ENCODE results near the gene OSM. TPM values are rescaled to one million over a fixed set of nuclear protein-coding genes. Genes with fewer than 3 reads are reported as not detected.
"Not testable (repeated sequence)": the region's sequence is repeated elsewhere in the genome, so short reads cannot be mapped to it uniquely, and the experiment has no call there.

OSM gene
- total RNA-seq, 1 donor from 2014 or later, result 0.28 TPM

DNA sequence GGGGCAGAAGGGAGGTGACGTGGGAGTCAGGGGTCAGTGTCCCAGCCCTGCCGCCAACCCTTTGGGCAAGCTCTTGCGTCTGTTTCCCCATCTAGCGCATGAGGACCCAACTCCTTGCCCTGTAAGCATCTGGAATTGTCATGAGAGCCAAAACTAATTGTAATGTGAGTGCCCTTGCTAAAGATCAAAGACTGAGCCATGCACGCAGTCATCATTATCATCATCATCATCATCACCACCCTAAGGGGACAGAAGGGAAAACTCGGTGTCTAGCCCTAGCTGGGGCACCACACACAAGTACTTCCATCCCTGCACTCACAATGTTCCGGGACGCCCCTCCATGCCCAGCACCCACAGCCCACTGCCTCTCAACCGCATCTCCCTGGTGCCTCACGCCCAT lies 22.6 kb downstream of the OSM start:
- ATAC-seq, result no peak

DNA sequence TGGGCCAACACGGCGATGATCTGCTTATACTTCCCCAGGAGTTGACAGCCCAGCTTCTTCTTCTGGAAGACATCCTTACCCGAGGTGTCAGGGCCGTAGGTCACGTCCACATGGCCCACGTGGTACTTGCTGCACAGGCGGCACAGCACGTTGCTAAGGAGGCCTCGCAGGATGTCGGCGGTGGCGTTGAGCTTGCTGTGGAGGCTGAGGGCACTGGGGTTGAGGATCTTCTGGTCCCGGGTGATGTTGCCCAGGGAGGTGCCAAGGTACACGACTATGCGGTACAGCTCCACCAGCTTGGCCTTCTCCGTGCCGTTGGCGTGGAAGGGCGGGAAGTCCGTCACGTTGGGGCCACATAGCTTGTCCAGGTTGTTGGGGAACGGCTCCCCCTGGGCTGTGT lies 23.0 kb downstream of the OSM start:
- ATAC-seq, result no peak

DNA sequence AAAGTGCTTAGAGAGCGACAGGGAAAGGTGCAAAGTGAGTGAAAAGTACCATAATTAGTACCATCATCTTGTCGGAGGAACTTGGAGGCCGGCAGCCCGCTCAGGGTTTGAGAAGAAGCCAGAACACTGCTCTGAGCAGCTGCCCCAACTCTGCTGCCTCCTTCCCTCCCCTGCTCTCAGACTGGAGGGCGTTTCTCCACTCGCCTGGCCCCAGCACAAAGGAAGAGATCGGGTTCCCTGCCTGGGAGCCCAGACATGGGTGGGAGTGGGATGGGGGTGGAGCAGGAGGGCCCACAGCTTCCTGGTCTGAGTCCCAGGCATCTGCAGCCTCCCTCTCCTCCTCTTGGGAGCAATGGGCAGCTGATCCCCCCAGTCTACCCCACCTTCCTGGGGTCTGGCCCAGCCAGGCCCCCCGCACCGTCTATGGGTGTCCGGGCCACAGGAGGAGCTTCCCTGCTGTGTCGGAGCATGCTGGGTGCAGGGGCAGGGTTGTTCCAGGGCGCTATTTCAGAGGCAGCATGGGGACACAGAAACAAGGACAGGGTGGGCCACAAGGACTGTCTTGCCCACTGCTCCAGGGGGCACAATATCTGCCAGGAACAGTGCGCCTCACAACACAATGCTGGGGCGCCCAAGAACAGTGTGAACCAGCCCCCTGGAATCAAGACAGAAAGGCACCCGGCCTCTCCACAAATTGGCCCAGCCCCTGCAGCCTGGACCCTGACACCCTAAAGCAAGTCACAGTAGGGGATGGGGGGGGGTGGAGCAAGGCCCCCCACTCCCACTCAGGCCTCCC lies 24.9 kb downstream of the OSM start:
- no peak for ATAC-seq

DNA sequence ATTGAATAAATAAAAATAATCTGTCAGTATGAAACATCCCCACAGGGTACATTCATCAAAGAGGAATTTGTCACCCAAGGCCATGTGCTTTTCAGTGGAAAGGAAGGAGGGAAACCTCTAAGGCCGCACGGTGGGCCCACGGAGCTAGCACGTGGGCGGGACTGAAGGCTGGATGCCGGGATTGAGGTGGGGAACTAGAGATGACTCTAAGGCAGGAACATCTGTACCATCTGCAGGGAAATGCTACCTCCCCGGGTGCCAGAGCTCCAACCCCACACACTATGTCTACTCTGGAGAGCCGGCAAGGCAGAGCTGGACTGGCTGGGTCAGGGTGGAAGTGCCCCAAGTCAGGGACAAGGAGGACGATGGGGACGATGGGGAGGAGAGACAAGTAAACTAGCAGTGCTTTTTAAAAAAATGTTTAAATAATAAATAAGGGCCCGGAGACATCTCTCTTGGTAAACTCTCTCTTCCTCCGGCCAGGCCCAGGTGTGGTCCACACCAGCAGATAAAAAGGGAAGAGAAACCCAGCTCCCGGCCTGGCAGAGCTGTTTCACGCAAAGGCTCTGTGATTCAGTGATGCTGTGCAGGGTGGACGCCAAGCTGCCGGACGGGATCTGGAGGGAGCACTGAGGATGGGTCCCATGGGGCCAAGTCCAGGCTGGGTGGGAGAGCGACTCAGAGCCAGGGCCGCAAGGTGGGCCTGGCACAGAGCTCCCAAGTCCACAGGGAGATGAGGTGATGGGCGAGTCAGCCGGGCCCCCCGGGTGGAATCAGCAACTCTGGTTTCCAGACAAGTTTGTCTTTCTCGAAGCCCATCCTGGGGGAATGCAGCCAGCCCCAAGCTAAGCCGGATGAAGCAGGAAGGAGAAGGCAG lies 25.9 kb downstream of the OSM start:
- ATAC-seq, result no peak

DNA sequence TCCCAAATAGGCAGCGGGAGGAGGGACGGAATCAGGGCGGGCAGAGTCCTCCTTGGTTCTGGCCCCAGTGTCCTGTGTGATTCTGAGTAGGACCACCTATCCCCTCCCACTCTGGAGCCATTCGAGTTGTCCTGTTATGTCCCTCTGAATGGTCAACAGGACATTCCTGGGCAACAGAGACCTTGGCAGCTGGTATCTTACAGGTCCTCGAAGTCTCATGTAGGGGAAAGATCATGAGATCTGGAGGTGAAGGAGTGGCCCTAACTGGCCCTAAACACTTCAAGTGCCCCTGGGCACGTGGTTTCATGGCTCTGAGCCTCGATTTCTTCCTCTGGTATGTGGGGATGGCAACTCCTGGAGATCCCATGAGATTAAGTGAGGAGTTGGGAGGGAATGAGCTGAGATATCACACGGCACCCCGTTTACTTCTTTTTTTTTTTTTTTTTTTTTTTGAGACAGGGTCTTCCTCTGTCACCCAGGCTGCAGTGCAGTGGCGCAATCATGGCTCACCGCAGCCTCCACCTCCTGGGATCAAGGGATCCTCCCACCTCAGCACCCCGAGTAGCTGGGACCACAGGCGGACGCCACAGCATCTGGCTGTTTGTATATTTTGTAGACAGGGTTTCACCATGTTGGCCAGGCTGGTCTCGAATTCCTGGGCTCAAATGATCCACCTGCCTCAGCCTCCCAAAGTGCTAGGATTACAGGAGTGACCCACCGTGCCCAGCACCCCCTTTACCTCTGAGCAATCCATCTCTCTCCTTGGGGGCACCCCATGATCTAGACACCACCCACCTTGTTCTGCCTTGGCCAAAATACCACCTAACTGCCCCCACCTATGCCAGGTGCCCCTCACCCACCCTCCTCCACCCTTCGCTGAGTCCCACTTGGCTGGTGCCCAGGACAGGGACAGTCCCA lies 26.9 kb downstream of the OSM start:
- no peak for ATAC-seq

DNA sequence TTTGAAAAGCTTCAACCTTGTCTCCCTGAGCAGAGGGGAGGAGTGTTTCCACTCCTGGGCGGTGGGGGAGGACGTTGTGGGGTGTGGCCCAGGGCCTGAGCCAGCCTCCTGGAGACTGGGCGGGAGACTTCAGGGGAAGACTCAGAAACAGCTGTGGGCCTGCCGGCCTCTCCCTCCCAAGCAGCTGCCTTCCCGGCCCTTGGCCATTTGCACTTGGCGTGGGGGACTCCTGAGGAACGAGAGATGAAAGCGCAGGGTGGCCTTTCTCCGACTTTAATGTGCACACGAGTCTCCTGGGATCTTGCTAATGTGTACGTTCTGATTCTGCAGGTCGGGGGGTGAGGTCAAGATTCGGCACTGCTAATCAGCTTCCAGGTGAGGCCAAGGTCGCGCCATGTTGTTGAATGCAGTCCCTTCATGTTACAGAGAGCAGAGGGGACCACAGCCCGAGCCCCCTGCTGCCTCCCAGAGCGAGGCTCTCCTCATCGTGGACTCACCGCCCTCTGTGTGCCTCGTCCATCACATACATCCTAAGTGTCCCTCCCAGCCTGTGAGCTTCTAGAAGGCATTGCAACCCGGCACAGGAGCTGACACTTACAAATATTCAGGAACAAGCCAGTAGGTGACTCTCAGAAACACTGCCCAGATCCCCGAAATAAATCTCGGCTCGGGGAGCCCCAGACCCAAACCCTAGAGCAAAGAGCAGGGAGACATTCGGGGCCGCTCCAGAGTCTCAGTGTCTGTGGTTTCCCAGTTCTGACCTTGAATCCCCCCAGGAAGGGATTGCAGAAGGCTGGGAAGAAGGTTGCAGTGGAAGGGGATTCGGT lies 27.8 kb downstream of the OSM start:
- ATAC-seq, result no peak

DNA sequence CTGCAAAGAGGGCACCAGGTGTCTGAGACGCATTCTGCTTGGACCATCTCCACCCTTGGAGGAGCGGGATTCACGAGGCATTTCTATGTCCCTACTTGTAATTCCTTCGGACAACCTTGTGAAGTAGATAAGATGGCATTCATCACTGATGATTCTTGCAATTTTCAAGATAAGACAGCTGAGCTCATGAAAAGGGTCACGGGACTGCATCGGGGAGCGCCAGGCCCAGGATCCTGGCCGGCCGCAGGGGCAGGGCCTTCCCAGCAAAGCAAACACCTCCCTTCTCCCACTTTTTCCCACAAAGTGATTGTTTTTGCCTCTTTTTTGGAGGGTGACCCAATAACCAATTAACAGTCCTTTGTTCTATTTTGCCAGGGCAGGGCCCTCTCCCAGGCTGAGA lies 28.5 kb downstream of the OSM start:
- ATAC-seq, result no peak

DNA sequence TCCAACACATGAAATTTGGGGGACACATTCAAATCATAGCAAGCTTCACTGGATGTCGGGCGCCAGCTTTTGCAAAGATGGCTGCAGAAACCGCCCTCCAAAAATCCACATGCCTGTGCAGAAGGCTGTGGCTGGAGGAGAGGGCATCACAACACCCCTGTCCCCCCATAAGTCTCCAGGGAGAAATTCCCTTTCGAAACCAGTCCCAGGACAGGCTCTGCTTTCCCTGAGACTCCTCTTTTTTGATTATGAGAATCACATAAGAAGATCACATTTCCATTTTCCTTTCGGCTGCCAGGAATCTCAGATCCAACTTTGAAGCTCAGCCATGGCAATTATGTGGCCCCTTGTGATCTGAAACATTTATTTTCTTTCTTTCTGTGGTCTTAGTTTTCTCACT lies 29.8 kb downstream of the OSM start:
- no peak for ATAC-seq

DNA sequence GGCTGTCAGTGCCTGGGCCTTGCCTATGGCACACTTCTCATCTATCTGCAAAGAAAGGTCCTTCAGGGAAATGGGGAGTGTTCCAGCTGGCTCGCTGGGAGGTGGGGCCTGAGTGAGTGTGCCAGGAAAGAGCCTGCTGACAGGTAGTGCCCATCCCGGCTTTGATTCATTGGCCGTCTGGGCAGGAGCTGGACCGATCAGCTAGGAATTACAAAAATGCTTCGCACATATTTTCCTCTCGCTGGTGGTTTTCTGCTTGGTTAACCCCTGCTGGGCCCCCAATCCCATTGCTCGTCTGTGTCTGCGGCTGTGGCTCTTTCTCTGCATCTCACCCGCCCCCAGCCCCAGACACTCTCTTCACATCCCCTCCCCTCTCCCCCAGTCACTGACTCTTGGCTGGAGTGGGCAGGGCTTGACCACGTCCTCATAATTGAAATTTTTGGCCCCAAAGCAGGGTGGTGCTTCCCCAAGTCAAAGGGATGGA lies 30.9 kb downstream of the OSM start:
- ATAC-seq, result no peak

DNA sequence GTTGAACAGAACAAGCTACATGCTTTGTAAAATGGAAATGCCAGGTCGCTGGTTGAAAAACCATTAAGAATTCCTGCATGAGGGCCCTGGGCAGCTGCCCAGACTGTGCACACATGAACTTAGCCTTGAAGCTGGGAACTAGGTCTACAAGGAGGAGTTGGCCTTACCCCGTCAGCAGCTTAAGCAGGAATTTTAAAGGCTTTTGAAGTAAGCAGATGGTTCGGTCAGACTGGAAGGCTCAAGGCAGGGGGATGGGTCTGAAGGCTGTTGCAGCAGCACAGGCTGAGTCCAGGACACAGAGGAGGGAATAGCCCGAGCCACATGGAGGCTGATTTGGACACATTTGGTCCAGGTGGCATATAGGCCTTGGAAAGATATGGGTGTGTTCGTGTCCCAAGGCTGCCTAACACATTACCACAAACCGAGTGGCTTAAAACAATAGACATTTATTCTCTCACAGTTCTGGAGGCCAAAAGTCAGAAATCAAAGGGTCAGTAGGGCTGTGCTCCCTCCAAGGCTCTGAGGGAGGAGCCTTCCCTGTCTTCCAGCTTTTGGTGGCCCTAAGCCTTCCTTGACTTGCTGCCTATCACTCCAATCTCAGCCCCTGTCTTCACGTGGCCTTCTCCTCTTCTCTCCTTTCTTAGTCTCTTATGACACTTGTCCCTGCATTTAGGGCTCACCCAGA lies 31.7 kb downstream of the OSM start:
- ATAC-seq, result no peak

DNA sequence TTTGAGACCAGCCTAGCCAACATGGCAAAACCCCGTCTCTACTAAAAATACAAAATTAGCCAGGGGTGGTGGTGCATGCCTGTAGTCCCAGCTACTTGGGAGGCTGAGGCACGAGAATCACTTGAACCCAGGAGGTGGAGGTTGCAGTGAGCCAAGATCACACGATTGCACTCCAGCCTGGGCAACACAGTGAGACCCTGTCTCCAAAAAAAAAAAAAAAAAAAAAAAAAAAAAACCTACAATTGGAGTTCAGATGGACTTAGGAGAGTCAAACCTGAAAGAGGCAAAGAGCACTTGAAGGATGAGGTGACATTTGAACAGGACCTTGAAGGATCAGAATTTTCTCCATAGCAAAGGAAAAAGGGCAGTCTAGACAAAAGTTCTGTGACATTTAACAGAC lies 32.3 kb downstream of the OSM start:
- not testable (repeated sequence) for ATAC-seq

DNA sequence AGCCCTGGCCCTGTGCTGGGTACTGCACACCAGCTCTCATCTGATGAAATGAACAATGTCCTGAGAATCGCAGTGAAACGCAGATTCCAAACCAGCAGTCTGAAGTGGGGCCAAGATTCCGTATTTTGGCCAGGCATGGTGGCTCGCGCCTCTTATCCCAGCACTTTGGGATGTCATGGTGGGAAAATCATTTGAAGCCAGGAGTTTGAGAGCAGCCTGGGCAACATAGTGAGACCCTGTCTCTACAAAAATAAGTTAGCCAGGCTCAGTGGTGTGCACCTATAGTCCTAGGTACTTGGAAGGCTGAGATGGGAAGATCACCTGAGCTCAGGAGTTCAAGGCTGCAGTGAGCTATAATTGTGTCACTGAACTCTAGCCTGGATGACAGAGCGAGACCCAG lies 33.1 kb downstream of the OSM start:
- no peak for ATAC-seq

DNA sequence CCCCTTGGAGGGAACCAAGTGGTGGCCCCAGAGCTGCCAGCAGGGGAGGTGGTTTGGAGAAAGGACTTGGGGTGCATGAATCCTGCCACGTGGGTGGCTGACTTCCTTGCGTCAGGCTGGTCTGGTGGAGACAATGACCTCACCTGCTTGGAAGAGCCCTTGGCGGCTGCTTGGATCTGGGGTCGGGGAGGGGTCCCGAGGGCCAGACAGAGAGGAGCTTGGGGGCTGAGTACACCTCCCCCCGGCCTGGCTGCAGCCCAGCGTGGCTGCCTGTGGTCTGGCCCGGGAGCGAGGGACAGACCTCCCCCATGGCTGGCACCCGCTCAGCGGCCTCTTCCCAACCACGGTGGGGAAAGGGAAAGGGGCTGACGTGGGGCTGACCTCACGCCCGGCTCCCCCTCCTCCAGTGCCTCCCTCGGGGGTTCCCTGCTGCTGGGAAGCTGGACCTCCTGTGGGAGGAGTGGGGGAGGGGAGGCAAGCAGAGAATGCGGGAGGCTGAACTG lies 33.9 kb downstream of the OSM start:
- ATAC-seq, result no peak

DNA sequence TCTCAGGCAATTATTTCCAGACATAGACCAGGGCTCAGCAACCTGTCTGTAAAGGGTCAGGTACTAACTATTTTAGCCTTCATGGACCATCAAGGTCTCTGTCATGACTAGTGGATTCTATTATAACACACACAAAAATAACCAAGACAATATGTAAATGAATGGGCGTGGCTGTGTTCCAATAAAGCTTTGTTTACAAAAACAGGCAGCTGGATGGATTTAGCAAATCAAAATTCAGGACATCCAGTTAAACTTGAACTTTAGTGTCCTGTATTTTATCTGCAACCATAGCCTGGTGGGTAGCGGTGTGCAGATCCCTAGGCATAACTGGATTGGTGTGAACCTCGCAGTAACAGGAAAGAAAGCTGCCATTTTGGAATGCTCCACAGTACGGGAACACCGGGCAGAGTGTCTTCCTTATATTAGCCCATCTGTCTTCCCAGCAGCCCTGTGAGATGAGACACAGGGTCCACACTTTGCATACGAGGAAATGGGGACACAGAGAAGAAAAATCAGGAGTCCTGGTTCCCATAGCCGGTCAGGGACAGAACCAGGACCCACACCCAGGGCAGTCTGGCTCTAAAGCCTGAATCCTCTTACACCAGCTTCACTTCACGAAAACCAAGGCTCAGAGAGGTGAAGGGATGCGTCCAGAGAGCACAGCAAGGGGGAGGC lies 35.7 kb downstream of the OSM start:
- no peak for ATAC-seq

DNA sequence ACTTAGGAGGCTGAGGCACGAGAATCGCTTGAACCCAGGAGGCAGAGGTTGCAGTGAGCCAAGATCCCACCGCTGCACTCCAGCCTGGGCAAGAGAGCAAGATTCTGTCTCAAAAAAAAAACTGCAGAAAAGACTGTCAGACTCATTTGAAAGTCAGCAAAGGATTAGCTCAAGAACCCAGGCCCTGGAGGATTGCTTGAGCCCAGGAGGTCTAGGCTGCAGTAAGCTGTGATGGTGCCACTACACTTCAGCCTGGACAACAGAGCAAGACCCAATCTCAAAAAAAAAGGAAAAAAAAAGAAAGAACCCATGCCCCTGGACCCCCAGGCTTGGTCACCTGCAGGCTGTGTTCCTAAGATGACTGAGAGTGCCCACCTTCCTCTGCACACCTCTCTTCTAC lies 36.3 kb downstream of the OSM start:
- no peak for ATAC-seq

DNA sequence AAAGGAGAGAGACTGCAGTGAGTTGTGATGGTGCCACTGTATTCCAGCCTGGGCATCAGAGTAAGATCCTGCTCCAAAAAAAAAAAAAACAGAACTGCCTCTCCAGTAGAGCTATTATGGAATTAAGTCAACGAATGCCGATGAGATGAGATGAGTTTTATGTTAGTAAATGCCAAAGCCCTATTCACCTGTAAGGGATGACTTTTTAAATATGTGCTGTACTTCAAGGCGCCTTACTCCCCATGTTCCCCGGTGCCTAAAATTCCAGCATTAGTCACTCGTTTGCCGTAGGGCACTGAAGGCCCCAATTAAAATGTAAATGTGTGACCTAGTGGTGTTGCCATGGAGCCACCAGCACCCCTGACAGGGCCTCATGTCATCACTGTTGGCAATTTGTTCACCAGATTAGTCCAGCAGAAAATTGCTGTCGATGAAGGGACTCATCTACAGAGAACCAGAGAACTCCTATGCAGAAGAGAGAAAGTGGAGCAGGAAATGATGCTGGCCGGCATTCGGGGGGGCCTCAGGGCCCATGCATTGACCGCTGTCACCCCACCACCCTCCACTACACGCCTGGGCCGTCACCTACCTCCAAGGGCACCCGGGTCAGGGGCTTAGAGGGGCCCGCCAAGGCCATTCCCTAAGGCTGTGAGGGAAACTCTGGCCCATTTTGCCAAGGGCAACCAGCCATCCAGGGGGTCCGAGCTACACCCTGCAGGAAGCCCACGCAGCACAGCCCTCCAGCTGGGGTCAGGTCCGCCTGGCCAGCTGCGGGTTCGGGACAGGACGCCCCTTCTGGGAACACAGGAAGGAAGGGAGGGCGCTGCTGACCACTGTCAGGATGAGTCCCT lies 37.9 kb downstream of the OSM start:
- ATAC-seq, result peak; percentile 21

DNA sequence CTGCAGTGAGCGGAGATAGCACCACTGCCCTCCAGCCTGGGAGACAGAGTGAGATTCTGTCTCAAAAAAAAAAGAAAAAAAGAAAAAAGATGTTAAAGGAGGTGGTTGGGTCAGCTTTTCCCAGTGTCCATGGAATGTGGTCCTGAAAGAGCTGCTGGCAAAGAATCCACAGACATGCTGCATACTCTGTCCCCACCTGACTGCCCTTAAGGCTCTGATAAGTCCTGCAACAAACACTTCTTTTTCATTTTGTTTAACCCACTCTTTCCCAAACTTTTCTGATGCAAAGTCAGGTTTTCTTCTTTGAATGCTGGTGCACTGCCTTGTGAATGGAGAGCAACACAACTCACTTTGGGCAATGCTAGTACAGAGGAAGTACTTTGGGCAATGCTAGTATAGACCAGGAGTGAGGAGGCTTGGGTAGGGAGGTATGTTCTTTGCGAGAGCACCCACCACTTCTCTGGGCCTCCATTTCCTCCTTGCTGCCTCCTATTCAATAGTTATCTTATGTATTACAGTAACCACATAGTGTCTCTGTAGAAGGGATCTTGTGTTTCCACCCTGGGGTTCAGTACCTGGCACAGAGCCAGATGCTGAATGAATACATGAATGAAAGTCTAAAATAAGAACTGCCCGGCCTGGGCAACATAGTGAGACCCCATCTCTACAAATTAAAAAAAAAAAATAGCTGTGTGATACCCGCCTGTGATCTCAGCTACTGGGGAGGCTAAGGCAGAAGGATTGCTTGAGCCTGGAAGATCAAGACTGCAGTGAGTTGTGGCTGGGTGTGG lies 39.0 kb downstream of the OSM start:
- ATAC-seq, result no peak

DNA sequence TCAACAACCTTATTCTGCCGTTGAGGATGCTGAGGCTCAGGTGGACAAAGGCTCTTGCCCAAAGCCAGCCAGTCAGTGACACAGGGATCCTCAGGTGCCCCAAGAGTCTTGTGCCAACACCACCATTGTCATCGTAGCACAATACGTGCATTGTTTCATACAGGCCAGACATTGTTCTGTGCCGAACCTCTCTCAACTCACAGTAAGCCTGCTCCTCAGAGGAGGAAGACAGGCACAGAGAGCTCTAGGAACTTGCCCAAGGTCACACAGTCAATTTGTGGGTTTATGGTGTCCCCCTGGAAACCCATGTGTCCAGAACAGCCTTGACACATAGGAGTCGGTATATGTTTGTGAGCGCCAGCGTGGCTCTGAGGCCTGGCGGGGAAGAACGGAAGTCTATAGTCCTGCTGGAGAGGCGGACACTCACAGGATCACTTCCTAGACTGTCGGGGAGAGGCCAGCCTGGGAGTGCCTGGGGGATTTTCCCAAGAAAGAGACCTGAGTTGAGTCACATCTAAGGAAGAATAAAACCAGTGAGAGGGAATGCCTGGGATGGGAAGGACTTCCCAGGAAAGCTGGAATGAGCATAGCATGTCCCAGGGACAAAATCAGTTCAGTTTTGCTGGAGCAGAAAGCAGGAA lies 40.3 kb downstream of the OSM start:
- ATAC-seq, result no peak
